Measurements from ENCODE around the gene OPRPN.

OPRPN gene

GRCh38 chr4:70360460-70360859, 37.3 kb upstream of the OPRPN start, which contains the start of gene SMR3A:
TSS of gene SMR3A (plus strand) at chr4:70360760. CDS start at chr4:70362116, 1,356 bp downstream.
- no peak for ATAC-seq (ENCODE audit: insufficient read depth, low read depth)

GRCh38 chr4:70364002-70364401, 33.7 kb upstream of the OPRPN start:
- no peak overlapping the region for H3K4me2 ChIP-seq (ENCODE audit: insufficient read depth, low read length)
- no peak overlapping the region for H3K4me3 ChIP-seq (ENCODE audit: low read depth in 1 of 2, low read length in 2 of 2)
- DNase-seq, result no peak
- no peak for ATAC-seq (ENCODE audit: insufficient read depth, low read depth)
- no peaks in the 10 kb centered on the region for H3K79me2 ChIP-seq (ENCODE audit: insufficient read depth, low read length)
- H2AFZ ChIP-seq (ENCODE audit: low read depth, low read length), result no peak overlapping the region
- no peaks in the 10 kb centered on the region for H3K36me3 ChIP-seq (ENCODE audit: insufficient read depth, low read length)
- no peaks in the 10 kb centered on the region for H3K27me3 ChIP-seq (ENCODE audit: insufficient read depth, low read length, poor library complexity)
- H3K27ac ChIP-seq (ENCODE audit: low read length), result no peak overlapping the region
- no peaks in the 10 kb centered on the region for H3K9me3 ChIP-seq (ENCODE audit: insufficient read depth, low read length, severe bottlenecking)
- TF ChIP-seq EZH2 (IDR thresholded peaks at IDR 0.05; ENCODE audit: borderline replicate concordance, low read depth, low read length, severe bottlenecking), result no peak
- TF ChIP-seq, protein P1, sequence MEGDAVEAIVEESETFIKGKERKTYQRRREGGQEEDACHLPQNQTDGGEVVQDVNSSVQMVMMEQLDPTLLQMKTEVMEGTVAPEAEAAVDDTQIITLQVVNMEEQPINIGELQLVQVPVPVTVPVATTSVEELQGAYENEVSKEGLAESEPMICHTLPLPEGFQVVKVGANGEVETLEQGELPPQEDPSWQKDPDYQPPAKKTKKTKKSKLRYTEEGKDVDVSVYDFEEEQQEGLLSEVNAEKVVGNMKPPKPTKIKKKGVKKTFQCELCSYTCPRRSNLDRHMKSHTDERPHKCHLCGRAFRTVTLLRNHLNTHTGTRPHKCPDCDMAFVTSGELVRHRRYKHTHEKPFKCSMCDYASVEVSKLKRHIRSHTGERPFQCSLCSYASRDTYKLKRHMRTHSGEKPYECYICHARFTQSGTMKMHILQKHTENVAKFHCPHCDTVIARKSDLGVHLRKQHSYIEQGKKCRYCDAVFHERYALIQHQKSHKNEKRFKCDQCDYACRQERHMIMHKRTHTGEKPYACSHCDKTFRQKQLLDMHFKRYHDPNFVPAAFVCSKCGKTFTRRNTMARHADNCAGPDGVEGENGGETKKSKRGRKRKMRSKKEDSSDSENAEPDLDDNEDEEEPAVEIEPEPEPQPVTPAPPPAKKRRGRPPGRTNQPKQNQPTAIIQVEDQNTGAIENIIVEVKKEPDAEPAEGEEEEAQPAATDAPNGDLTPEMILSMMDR (IDR thresholded peaks at IDR 0.05; ENCODE audit: borderline replicate concordance, extremely low read depth, low read length, poor library complexity, severe bottlenecking), result no peak
- no peak overlapping the region for H3K9ac ChIP-seq (ENCODE audit: low read depth, low read length)
- no peaks in the 10 kb centered on the region for H3K4me1 ChIP-seq (ENCODE audit: insufficient read depth, low read length)
- no peaks in the 10 kb centered on the region for H4K20me1 ChIP-seq (ENCODE audit: insufficient read depth, low read length)

More at GRCh38 chr4:70360460-70360859, 37.3 kb upstream of the OPRPN start, which contains the start of gene SMR3A:
- Histone ChIP-seq H3K9me3 (ENCODE audit: insufficient read depth, low read length, severe bottlenecking) (no peaks in the 10 kb centered on the region), H4K20me1 (ENCODE audit: insufficient read depth, low read length) (no peaks in the 10 kb centered on the region), H3K27me3 (ENCODE audit: insufficient read depth, low read length, poor library complexity) (no peaks in the 10 kb centered on the region), H3K9ac (ENCODE audit: low read depth, low read length) (no peak within 1 kb of the TSS), H3K4me1 (ENCODE audit: insufficient read depth, low read length) (no peaks in the 10 kb centered on the region), H3K36me3 (ENCODE audit: insufficient read depth, low read length) (no peaks in the 10 kb centered on the region), H3K79me2 (ENCODE audit: insufficient read depth, low read length) (no peaks in the 10 kb centered on the region), H2AFZ (ENCODE audit: low read depth, low read length) (no peak within 1 kb of the TSS), H3K27ac (ENCODE audit: low read length) (no peak within 1 kb of the TSS), H3K4me3 (ENCODE audit: low read depth in 1 of 2, low read length in 2 of 2) (no peak within 1 kb of the TSS), H3K4me2 (ENCODE audit: insufficient read depth, low read length) (no peak within 1 kb of the TSS)
- no peak for DNase-seq
- TF ChIP-seq, protein P1 (IDR thresholded peaks at IDR 0.05; ENCODE audit: borderline replicate concordance, extremely low read depth, low read length, poor library complexity, severe bottlenecking), result no peak
- no peak for TF ChIP-seq EZH2 (IDR thresholded peaks at IDR 0.05; ENCODE audit: borderline replicate concordance, low read depth, low read length, severe bottlenecking)

- no peak for DNase-seq
- Histone ChIP-seq H3K4me3 (ENCODE audit: low read depth in 1 of 2, low read length in 2 of 2) (no peak overlapping the region), H2AFZ (ENCODE audit: low read depth, low read length) (no peak overlapping the region), H3K27me3 (ENCODE audit: insufficient read depth, low read length, poor library complexity) (no peaks in the 10 kb centered on the region), H3K4me1 (ENCODE audit: insufficient read depth, low read length) (no peaks in the 10 kb centered on the region), H3K79me2 (ENCODE audit: insufficient read depth, low read length) (no peaks in the 10 kb centered on the region), H3K27ac (ENCODE audit: low read length) (no peak overlapping the region), H3K9ac (ENCODE audit: low read depth, low read length) (no peak overlapping the region), H4K20me1 (ENCODE audit: insufficient read depth, low read length) (no peaks in the 10 kb centered on the region), H3K4me2 (ENCODE audit: insufficient read depth, low read length) (no peak overlapping the region), H3K36me3 (ENCODE audit: insufficient read depth, low read length) (no peaks in the 10 kb centered on the region), H3K9me3 (ENCODE audit: insufficient read depth, low read length, severe bottlenecking) (no peaks in the 10 kb centered on the region)
- ATAC-seq (ENCODE audit: insufficient read depth, low read depth), result no peak
- no peak for TF ChIP-seq EZH2 (IDR thresholded peaks at IDR 0.05; ENCODE audit: borderline replicate concordance, low read depth, low read length, severe bottlenecking)
- TF ChIP-seq, protein P1 (IDR thresholded peaks at IDR 0.05; ENCODE audit: borderline replicate concordance, extremely low read depth, low read length, poor library complexity, severe bottlenecking), result no peak
These were observed 32.3 kb upstream of the OPRPN start for GRCh38 chr4:70365479-70365878.

- DNase-seq, result no peak
- H4K20me1 ChIP-seq (ENCODE audit: insufficient read depth, low read length), result no peaks in the 10 kb centered on the region
These were observed 29.9 kb upstream of the OPRPN start for GRCh38 chr4:70367813-70368212.

More at GRCh38 chr4:70367813-70368212, 29.9 kb upstream of the OPRPN start:
- H3K79me2 ChIP-seq (ENCODE audit: insufficient read depth, low read length), result no peaks in the 10 kb centered on the region
- no peak overlapping the region for H2AFZ ChIP-seq (ENCODE audit: low read depth, low read length)
- no peaks in the 10 kb centered on the region for H3K9me3 ChIP-seq (ENCODE audit: insufficient read depth, low read length, severe bottlenecking)
- no peak overlapping the region for H3K4me2 ChIP-seq (ENCODE audit: insufficient read depth, low read length)
- H3K4me3 ChIP-seq (ENCODE audit: low read depth in 1 of 2, low read length in 2 of 2), result no peak overlapping the region
- TF ChIP-seq, protein P1 (IDR thresholded peaks at IDR 0.05; ENCODE audit: borderline replicate concordance, extremely low read depth, low read length, poor library complexity, severe bottlenecking), result no peak
- TF ChIP-seq EZH2 (IDR thresholded peaks at IDR 0.05; ENCODE audit: borderline replicate concordance, low read depth, low read length, severe bottlenecking), result no peak
- no peaks in the 10 kb centered on the region for H3K4me1 ChIP-seq (ENCODE audit: insufficient read depth, low read length)
- H3K27ac ChIP-seq (ENCODE audit: low read length), result no peak overlapping the region
- ATAC-seq (ENCODE audit: insufficient read depth, low read depth), result no peak
- no peak overlapping the region for H3K9ac ChIP-seq (ENCODE audit: low read depth, low read length)
- H3K27me3 ChIP-seq (ENCODE audit: insufficient read depth, low read length, poor library complexity), result no peaks in the 10 kb centered on the region
- H3K36me3 ChIP-seq (ENCODE audit: insufficient read depth, low read length), result no peaks in the 10 kb centered on the region

Measured in DND-41 (cell line).